Kidney (tissue), 14 donors: ENCODE data around the gene VPS35L. TPM values are rescaled to one million over a fixed set of nuclear protein-coding genes. Genes with fewer than 3 reads are reported as not detected.

ENCODE experiments used
- DNase-seq, 5 donors: peaks; one replicate each; pipeline ENCODE4 v3.0.0-alpha.2; 2013 to 2020
- FAIRE-seq: peaks from 2 replicates; lab custom pipeline; 2012; peaks lifted over from hg19 to GRCh38; lab: Jason Lieb, UNC
- H3K27ac ChIP-seq, 2 donors: one replicate each; pipeline ENCODE4 v1.7.0; 2013; ENCODE audit warnings: low read depth in 2 of 2, low read length in 2 of 2, inconsistent platforms in 1 of 2
- H3K27me3 ChIP-seq: one replicate; pipeline ENCODE4 v1.7.1; 2013; ENCODE audit warnings: low read length, inconsistent platforms; ENCODE audit not compliant: control insufficient read depth, insufficient read depth
- H3K36me3 ChIP-seq, 3 donors: one replicate each; pipeline versions ENCODE4 v1.7.0 to v1.7.1; 2013; ENCODE audit warnings: low read length in 3 of 3, control low read depth in 1 of 3, inconsistent platforms in 1 of 3; ENCODE audit not compliant: insufficient read depth in 3 of 3, control insufficient read depth in 2 of 3
- H3K4me1 ChIP-seq, 3 donors: one replicate each; pipeline versions ENCODE4 v1.7.0 to v1.7.1; 2013; ENCODE audit warnings: low read length in 3 of 3, inconsistent platforms in 1 of 3, low read depth in 1 of 3; ENCODE audit not compliant: control insufficient read depth in 2 of 3, insufficient read depth in 2 of 3
- H3K4me3 ChIP-seq, 3 donors: one replicate each; pipeline versions ENCODE4 v1.7.0 to v1.8.1; 2013; ENCODE audit warnings: low read length in 3 of 3, control low read depth in 1 of 3, inconsistent platforms in 1 of 3
- H3K9ac ChIP-seq, 3 donors: one replicate each; pipeline versions ENCODE4 v1.7.0 to v1.7.1; 2013; ENCODE audit warnings: low read length in 3 of 3, control low read depth in 1 of 3, inconsistent platforms in 1 of 3
- H3K9me3 ChIP-seq, 3 donors: one replicate each; pipeline versions ENCODE4 v1.7.0 to v1.7.1; 2013; ENCODE audit warnings: low read length in 3 of 3, control low read depth in 1 of 3, inconsistent platforms in 1 of 3; ENCODE audit not compliant: control insufficient read depth in 2 of 3, insufficient read depth in 1 of 3
- intact Hi-C: fragments of 100-400 bp; cut with DNase I; formaldehyde crosslinking; loops from one replicate; pipeline ENCODE4 v1.11.1; 2022
- polyA plus RNA-seq: library from polyadenylated mRNA; stranded (reverse); fragments of 350-450 nt; fragmentation: Illumina TruSeq; extraction: RNeasy Lipid Tissue Mini Kit (QIAGEN cat#74804); gene quantifications from one replicate; pipeline ENCODE4 v1.2.3, GENCODE V29; 2014; ENCODE audit warnings: low read depth, low replicate concordance; ENCODE audit not compliant: insufficient read depth
- total RNA-seq: library from RNA; stranded (reverse); fragmentation: NEBNext Ultra II Directional; extraction: Animal tissue kit (Norgen Biotek cat#: 25700); gene quantifications from one replicate; pipeline ENCODE4 v1.2.1, GENCODE V29; 2021
- TF ChIP-seq, protein P1 (sequence below): IDR thresholded peaks from 3 replicates; pipeline ENCODE4 v1.5.1; 2012; ENCODE audit warnings: mild to moderate bottlenecking, moderate library complexity, borderline replicate concordance; ENCODE audit not compliant: insufficient read depth; ENCODE audit errors: extremely low read depth
- donor health status: control.
- donor health status: control.
- donor health status: control.
- donor health status: control.
- donor health status: control.
- donor health status: DM: yes; HTN: yes; CAD: no.
- donor health status: Normal renal cell carcinoma (clear cell type).

Gene VPS35L
- total and polyA plus RNA-seq, 2 donors from 2014 or later: 42.4 to 63.5 TPM

DNA sequence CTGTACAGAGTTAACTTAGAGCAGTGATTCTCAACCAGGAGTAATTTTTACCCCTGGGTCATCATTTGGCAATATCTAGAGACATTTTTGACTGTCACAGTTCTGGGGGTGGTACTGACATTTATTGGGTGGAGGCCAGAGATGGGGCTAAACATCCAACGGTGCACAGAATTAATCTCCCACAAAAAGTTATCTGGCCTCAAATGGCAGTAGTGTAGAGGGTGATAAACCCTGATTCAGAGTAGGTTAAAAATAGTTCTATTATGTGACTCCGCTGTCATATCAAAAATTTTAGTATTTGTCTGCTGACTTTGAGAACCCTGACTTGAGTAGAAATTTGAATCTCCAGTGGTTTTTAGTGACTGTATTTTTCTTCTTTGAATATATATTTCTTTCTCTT lies 19.1 kb downstream of the VPS35L start:
- DNase-seq: no peak
- FAIRE-seq: no peak
- no peaks in the 10 kb centered on the region for H3K9me3 ChIP-seq
- H3K27me3 ChIP-seq: no peaks in the 10 kb centered on the region
- TF ChIP-seq, protein P1, sequence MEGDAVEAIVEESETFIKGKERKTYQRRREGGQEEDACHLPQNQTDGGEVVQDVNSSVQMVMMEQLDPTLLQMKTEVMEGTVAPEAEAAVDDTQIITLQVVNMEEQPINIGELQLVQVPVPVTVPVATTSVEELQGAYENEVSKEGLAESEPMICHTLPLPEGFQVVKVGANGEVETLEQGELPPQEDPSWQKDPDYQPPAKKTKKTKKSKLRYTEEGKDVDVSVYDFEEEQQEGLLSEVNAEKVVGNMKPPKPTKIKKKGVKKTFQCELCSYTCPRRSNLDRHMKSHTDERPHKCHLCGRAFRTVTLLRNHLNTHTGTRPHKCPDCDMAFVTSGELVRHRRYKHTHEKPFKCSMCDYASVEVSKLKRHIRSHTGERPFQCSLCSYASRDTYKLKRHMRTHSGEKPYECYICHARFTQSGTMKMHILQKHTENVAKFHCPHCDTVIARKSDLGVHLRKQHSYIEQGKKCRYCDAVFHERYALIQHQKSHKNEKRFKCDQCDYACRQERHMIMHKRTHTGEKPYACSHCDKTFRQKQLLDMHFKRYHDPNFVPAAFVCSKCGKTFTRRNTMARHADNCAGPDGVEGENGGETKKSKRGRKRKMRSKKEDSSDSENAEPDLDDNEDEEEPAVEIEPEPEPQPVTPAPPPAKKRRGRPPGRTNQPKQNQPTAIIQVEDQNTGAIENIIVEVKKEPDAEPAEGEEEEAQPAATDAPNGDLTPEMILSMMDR: no peak
- no peak overlapping the region for H3K9ac ChIP-seq
- H3K27ac ChIP-seq: no peak overlapping the region
- peaks cover 0 to 47% (median 30%) of the 10 kb centered on the region in 3 donors for H3K36me3 ChIP-seq
- intact Hi-C loops: no loop called here
- no peak overlapping the region for H3K4me3 ChIP-seq
- H3K4me1 ChIP-seq: no peaks in the 10 kb centered on the region

DNA sequence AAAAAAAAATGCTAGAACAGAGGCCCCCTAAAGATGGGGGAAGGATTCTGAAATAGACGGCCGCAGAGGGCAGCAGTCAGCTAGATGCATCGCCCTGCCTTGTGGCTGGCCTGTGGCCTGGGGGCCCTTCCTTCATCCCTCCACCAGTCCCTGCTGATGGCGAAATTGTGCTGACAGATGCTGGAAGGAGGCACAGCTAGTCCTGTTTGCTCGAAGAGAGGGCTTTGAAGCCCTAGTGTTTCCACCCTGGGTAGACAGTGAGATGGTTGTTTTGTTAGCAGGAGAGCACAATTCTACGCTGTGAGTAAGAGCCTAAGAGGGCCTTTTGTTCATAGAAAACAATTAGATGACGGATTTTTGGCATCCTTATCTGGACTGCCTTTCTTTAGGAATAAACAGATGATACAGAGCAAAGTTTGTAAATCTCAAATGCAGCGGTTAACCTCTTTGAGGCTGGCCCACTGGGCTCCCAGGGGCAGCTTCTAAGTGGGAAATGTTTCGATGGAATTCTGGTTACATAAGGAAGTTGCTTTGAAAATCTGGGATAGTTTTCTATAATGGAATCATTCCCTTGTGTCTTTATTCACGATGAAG lies 23.0 kb downstream of the VPS35L start:
- Histone ChIP-seq H3K27me3 (no peaks in the 10 kb centered on the region), H3K4me3 (no peak overlapping the region), H3K36me3 (peaks cover 7 to 65% (median 41%) of the 10 kb centered on the region in 3 donors), H3K27ac (no peak overlapping the region), H3K4me1 (no peaks in the 10 kb centered on the region), H3K9me3 (no peaks in the 10 kb centered on the region), H3K9ac (no peak overlapping the region)
- TF ChIP-seq, protein P1: no peak
- intact Hi-C loops: no loop called here
- no peak for FAIRE-seq
- no peak for DNase-seq

DNA sequence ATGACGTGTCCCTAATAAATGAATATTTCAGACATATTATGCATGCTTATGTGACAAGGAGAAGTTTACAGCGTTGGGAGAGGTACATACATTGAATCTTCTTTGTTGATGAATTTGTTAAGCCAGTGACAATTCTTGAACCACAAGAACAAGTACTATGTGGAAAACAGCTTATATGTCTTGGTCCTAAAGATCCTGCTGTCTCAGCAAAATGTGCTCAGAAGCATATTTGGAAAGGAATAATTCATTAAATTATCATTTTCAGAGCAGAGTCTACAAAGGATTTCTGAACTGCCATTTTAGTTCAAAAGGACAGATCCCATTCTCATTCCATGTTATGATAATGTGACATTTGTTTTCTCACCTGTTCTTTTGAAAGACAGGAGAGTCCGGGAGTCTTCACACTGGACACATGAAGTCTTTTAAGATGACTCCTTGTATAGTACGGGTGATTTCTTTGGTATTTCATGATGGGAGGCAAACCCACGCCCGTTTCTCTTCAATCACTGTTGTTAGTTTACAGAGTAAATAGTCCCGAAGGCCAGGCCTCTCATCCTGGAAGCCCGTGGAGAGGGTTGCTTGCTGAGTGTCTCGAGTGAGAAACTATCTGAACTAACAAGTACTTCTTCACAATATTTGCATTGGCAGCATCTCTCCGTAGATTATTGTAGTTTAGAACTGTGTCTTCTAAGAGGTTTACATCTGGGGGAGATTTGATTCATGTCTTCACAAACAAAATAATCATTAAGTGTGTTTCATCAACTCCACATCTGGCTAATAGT lies 26.7 kb downstream of the VPS35L start:
- Histone ChIP-seq H3K36me3 (peaks cover 8 to 46% (median 34%) of the 10 kb centered on the region in 3 donors), H3K9me3 (no peaks in the 10 kb centered on the region), H3K27me3 (no peaks in the 10 kb centered on the region), H3K27ac (no peak overlapping the region), H3K9ac (no peak overlapping the region), H3K4me1 (no peaks in the 10 kb centered on the region), H3K4me3 (no peak overlapping the region)
- intact Hi-C loops: no loop called here
- DNase-seq: no peak
- TF ChIP-seq, protein P1: no peak
- FAIRE-seq: no peak
